ENCODE results near the gene SARS2.
"Not testable (repeated sequence)": the region's sequence is repeated elsewhere in the genome, so short reads cannot be mapped to it uniquely, and the experiment has no call there.

SARS2 gene

GRCh38 chr19:38900202-38900629, 30.3 kb downstream of the SARS2 start:
- H3K4me3 ChIP-seq (ENCODE audit: low read length) = peak overlapping the region; percentile 91
- no peak for TF ChIP-seq ZNF274 (IDR thresholded peaks at IDR 0.05; ENCODE audit: low read depth, low read length)

GRCh38 chr19:38899447-38900201, 30.9 kb downstream of the SARS2 start, which contains the start of the genes NFKBIB and SIRT2:
Gene NFKBIB (plus strand): TSS chr19:38899969. CDS start chr19:38900033, 64 bp downstream.
Gene SIRT2 (minus strand): TSS chr19:38899618. CDS start chr19:38899521, 97 bp downstream.
- no peak for TF ChIP-seq ZNF274 (IDR thresholded peaks at IDR 0.05; ENCODE audit: low read depth, low read length)
- H3K4me3 ChIP-seq (ENCODE audit: low read length) = peak within 1 kb of the TSS; percentile 91

- peak overlapping the region; percentile 80 for H3K4me3 ChIP-seq (ENCODE audit: low read length)
- no peak for TF ChIP-seq ZNF274 (IDR thresholded peaks at IDR 0.05; ENCODE audit: low read depth, low read length)
Observed at GRCh38 chr19:38898788-38899446, 31.6 kb downstream of the SARS2 start.

GRCh38 chr19:38894968-38895367, 35.6 kb downstream of the SARS2 start:
- no peak overlapping the region for H3K4me3 ChIP-seq (ENCODE audit: low read length)
- TF ChIP-seq ZNF274 (IDR thresholded peaks at IDR 0.05; ENCODE audit: low read depth, low read length) = no peak

GRCh38 chr19:38893341-38893771, 37.2 kb downstream of the SARS2 start:
- no peak for TF ChIP-seq ZNF274 (IDR thresholded peaks at IDR 0.05; ENCODE audit: low read depth, low read length)
- H3K4me3 ChIP-seq (ENCODE audit: low read length) = no peak overlapping the region

- TF ChIP-seq ZNF274 (IDR thresholded peaks at IDR 0.05; ENCODE audit: low read depth, low read length) = no peak
- no peak overlapping the region for H3K4me3 ChIP-seq (ENCODE audit: low read length)
Observed at GRCh38 chr19:38892841-38893240, 37.7 kb downstream of the SARS2 start.

- TF ChIP-seq ZNF274 (IDR thresholded peaks at IDR 0.05; ENCODE audit: low read depth, low read length) = no peak
- H3K4me3 ChIP-seq (ENCODE audit: low read length) = no peak overlapping the region
Observed at GRCh38 chr19:38891771-38892170, 38.8 kb downstream of the SARS2 start.

- TF ChIP-seq ZNF274 (IDR thresholded peaks at IDR 0.05; ENCODE audit: low read depth, low read length) = no peak
Observed at GRCh38 chr19:38890686-38891085, 39.9 kb downstream of the SARS2 start.

GRCh38 chr19:38889803-38890202, 40.8 kb downstream of the SARS2 start:
- TF ChIP-seq ZNF274 (IDR thresholded peaks at IDR 0.05; ENCODE audit: low read depth, low read length) = no peak
- no peak overlapping the region for H3K4me3 ChIP-seq (ENCODE audit: low read length)

More at GRCh38 chr19:38890686-38891085, 39.9 kb downstream of the SARS2 start:
- H3K4me3 ChIP-seq (ENCODE audit: low read length) = no peak overlapping the region

GRCh38 chr19:38888876-38889275, 41.7 kb downstream of the SARS2 start:
- no peak for TF ChIP-seq ZNF274 (IDR thresholded peaks at IDR 0.05; ENCODE audit: low read depth, low read length)
- no peak overlapping the region for H3K4me3 ChIP-seq (ENCODE audit: low read length)

GRCh38 chr19:38884691-38885090, 45.9 kb downstream of the SARS2 start:
- H3K4me3 ChIP-seq (ENCODE audit: low read length) = not testable (repeated sequence)

- H3K4me3 ChIP-seq (ENCODE audit: low read length) = no peak overlapping the region
- no peak for TF ChIP-seq ZNF274 (IDR thresholded peaks at IDR 0.05; ENCODE audit: low read depth, low read length)
Observed at GRCh38 chr19:38883286-38883685, 47.3 kb downstream of the SARS2 start.

- no peak overlapping the region for H3K4me3 ChIP-seq (ENCODE audit: low read length)
- TF ChIP-seq ZNF274 (IDR thresholded peaks at IDR 0.05; ENCODE audit: low read depth, low read length) = no peak
Observed at GRCh38 chr19:38880882-38881609, 49.5 kb downstream of the SARS2 start.

- no peak for TF ChIP-seq ZNF274 (IDR thresholded peaks at IDR 0.05; ENCODE audit: low read depth, low read length)
- no peak overlapping the region for H3K4me3 ChIP-seq (ENCODE audit: low read length)
Observed at GRCh38 chr19:38880076-38880881, 50.3 kb downstream of the SARS2 start.

All from GM08714 (cell line).